ENCODE data around the gene ARHGAP24.

- TF ChIP-seq CTCF (IDR thresholded peaks at IDR 0.05) (no peak), POLR2A (IDR thresholded peaks at IDR 0.05) (no peak)
Measured at GRCh38 chr4:85430697-85431096, 44.3 kb upstream of the ARHGAP24 start.

Data from right lobe of liver (tissue), 4 donors.